GM12872 (cell line): ENCODE measurements around the gene MEI4.

Source experiments
- CTCF ChIP-seq: IDR thresholded peaks from 3 replicates; pipeline ENCODE4 v1.5.1; 2011; ENCODE audit warnings: low read depth, mild to moderate bottlenecking, low read length, moderate library complexity; ENCODE audit not compliant: insufficient read depth

MEI4 gene

GRCh38 chr6:77653816-77654215 is 977 bp downstream of the MEI4 start:
- TF ChIP-seq CTCF, result no peak

DNA sequence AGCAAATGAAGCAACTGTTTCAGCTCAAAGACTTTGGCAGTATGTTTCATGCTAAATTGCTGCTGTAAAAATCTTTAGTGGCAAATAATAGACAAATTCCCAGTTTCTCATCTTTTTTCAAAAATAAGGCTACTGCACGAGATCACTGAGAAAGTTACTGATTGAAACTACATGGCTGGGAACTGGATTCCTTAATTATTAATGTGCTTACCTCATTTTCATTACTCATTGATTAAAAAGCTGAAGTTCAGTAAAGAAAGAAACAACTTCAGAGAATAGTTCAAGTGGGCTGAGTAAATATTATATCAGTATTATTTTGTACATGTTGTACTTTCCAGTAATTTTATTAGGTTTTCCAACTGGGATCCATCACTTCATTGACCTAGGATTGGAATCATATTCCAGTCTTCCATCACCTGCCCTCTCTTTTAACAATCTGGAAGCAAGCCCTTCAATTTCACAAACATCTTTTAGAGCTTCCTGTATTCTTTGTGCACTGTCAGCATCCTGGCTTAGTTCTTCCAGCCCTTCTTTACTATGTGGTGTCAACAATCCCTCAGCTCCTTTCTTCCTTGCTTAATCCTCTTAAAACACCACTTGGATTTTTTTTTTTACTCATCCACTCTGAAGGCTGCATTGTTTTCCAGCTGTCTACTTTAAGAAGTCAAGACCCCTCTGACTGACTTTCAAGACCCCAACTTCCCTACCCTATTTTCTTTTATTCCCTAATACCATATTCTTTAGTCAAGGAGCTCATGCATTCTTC is 4.3 kb downstream of the MEI4 start:
- TF ChIP-seq CTCF, result no peak

DNA sequence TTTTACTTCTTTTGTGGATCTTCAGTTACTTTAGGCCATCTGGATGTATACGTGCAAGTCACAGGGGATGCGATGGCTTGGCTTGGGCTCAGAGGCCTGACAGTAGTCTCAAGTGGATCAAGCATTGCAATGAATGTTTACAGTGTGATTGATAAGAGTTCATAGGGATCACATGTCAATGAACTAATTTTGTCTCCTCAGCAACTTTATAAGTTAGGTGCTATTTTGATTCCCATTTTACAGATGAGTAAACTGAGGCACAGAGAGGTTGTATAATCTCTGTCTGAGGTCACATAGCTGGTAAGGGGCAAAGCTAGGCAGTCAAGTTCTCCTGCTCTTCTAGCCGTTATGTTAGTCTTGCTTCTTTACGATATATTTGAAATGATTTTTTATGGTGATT is 13.5 kb downstream of the MEI4 start:
- TF ChIP-seq CTCF, result no peak

DNA sequence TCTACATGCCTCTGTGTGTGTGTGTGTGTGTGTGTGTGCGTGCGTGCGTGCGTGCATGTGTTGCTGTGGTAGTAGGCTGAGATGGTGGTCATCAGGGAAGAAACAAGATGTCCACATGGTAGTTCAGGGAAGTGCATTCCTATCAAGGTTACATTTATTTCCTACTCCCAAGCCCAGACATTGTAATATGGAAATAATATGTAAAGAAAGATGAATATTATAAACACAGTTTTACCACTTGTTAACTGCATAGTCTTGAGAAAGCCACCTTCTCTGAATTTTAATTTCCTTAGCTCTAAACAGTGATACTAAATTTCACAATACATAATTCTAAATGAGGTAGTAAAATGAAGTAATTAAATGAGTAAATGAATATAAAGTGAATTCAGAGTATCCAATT is 14.0 kb downstream of the MEI4 start:
- no peak for TF ChIP-seq CTCF

- TF ChIP-seq CTCF, result no peak
Measured at GRCh38 chr6:77669913-77670312, 17.1 kb downstream of the MEI4 start.

GRCh38 chr6:77674211-77674610 is 21.4 kb downstream of the MEI4 start:
- TF ChIP-seq CTCF, result no peak

GRCh38 chr6:77678048-77678447 is 25.2 kb downstream of the MEI4 start:
- TF ChIP-seq CTCF, result no peak
